HepG2 (cell line): ENCODE data around the gene GALNT5.

Experiments used
- POLR2A ChIP-seq, 2 experiments: IDR thresholded peaks; 2 replicates each; pipeline ENCODE4 v1.6.1; 2011; ENCODE audit warnings: low read depth in 2 of 2, low read length in 2 of 2, mild to moderate bottlenecking in 1 of 2, moderate library complexity in 1 of 2; ENCODE audit not compliant: insufficient read depth in 1 of 2
- REST ChIP-seq, 2 experiments: IDR thresholded peaks; 2 replicates each; pipeline ENCODE4 v1.6.1; 2011 to 2012; ENCODE audit warnings: low read length in 2 of 2, borderline replicate concordance in 1 of 2, low read depth in 1 of 2, mild to moderate bottlenecking in 1 of 2, moderate library complexity in 1 of 2
- ZFX ChIP-seq: sonication (generic); formaldehyde crosslinking; IDR thresholded peaks from 2 replicates; pipeline ENCODE4 v1.4.0; 2020; ENCODE audit warnings: mild to moderate bottlenecking, low read depth, missing genetic modification reagents, moderate library complexity
- ZNF331 ChIP-seq: sonication (generic); formaldehyde crosslinking; IDR thresholded peaks from 2 replicates; pipeline ENCODE4 v1.4.0; 2020; ENCODE audit warnings: missing genetic modification reagents
- ZSCAN12 ChIP-seq: sonication (generic); formaldehyde crosslinking; IDR thresholded peaks from 2 replicates; pipeline ENCODE4 v1.9.0; 2021; ENCODE audit warnings: mild to moderate bottlenecking, missing genetic modification reagents
- TF ChIP-seq, protein P1 (sequence below): conservative IDR thresholded peaks from 2 replicates; pipeline ENCODE4 v1.6.1; 2018; ENCODE audit warnings: missing genetic modification reagents
- TF ChIP-seq, protein P2 (sequence below): fragments of 450-650 bp; IDR thresholded peaks from 2 replicates; pipeline ENCODE4 v1.6.1; 2017; ENCODE audit warnings: mild to moderate bottlenecking

GRCh38 chr2:157336137-157337010, 78.9 kb downstream of the GALNT5 start:
- no peak for TF ChIP-seq REST (IDR thresholded peaks at IDR 0.05; ENCODE audit: borderline replicate concordance in 1 of 2, low read depth in 1 of 2, low read length in 2 of 2)
- TF ChIP-seq ZNF331 (CRISPR knock-in tag) = no peak
- TF ChIP-seq, protein P1, sequence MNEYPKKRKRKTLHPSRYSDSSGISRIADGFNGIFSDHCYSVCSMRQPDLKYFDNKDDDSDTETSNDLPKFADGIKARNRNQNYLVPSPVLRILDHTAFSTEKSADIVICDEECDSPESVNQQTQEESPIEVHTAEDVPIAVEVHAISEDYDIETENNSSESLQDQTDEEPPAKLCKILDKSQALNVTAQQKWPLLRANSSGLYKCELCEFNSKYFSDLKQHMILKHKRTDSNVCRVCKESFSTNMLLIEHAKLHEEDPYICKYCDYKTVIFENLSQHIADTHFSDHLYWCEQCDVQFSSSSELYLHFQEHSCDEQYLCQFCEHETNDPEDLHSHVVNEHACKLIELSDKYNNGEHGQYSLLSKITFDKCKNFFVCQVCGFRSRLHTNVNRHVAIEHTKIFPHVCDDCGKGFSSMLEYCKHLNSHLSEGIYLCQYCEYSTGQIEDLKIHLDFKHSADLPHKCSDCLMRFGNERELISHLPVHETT (CRISPR knock-in tag) = no peak
- TF ChIP-seq ZFX (CRISPR knock-in tag) = no peak
- TF ChIP-seq, protein P2, sequence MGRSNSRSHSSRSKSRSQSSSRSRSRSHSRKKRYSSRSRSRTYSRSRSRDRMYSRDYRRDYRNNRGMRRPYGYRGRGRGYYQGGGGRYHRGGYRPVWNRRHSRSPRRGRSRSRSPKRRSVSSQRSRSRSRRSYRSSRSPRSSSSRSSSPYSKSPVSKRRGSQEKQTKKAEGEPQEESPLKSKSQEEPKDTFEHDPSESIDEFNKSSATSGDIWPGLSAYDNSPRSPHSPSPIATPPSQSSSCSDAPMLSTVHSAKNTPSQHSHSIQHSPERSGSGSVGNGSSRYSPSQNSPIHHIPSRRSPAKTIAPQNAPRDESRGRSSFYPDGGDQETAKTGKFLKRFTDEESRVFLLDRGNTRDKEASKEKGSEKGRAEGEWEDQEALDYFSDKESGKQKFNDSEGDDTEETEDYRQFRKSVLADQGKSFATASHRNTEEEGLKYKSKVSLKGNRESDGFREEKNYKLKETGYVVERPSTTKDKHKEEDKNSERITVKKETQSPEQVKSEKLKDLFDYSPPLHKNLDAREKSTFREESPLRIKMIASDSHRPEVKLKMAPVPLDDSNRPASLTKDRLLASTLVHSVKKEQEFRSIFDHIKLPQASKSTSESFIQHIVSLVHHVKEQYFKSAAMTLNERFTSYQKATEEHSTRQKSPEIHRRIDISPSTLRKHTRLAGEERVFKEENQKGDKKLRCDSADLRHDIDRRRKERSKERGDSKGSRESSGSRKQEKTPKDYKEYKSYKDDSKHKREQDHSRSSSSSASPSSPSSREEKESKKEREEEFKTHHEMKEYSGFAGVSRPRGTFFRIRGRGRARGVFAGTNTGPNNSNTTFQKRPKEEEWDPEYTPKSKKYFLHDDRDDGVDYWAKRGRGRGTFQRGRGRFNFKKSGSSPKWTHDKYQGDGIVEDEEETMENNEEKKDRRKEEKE = no peak
- no peak for TF ChIP-seq ZSCAN12 (CRISPR knock-in tag)
- TF ChIP-seq POLR2A (IDR thresholded peaks at IDR 0.05; ENCODE audit: insufficient read depth in 1 of 2, low read depth in 2 of 2, low read length in 2 of 2) = no peak
